BLaER1 treated with 17β-estradiol and CSF1 and Interleukin-3, amounts not matched to agents 10 nM and 100 nM (cell line): ENCODE data around the gene LRG1.

ENCODE experiments used
- H3K27ac ChIP-seq, 11 experiments: shearing (Covaris generic); formaldehyde crosslinking; 2 replicates each; pipeline ENCODE4 v1.8.1; 2022
- H3K27me3 ChIP-seq, 11 experiments: shearing (Covaris generic); formaldehyde crosslinking; 2 replicates each; pipeline ENCODE4 v1.8.1; 2022
- H3K36me3 ChIP-seq, 11 experiments: shearing (Covaris generic); formaldehyde crosslinking; 2 replicates each; pipeline ENCODE4 v1.8.1; 2022
- H3K4me1 ChIP-seq, 10 experiments: shearing (Covaris generic); formaldehyde crosslinking; 2 replicates each; pipeline ENCODE4 v1.8.1; 2022
- H3K4me2 ChIP-seq, 11 experiments: shearing (Covaris generic); formaldehyde crosslinking; 2 replicates each; pipeline ENCODE4 v1.8.1; 2022
- H3K4me3 ChIP-seq, 10 experiments: shearing (Covaris generic); formaldehyde crosslinking; 2 replicates each; pipeline ENCODE4 v1.8.1; 2022
- H3K9ac ChIP-seq, 11 experiments: shearing (Covaris generic); formaldehyde crosslinking; 2 replicates each; pipeline ENCODE4 v1.8.1; 2022
- H3K9me3 ChIP-seq, 11 experiments: shearing (Covaris generic); formaldehyde crosslinking; replicated peaks in 1 of 11; 2 replicates each; pipeline ENCODE4 v1.8.1; 2022
- H4K20me1 ChIP-seq, 11 experiments: shearing (Covaris generic); formaldehyde crosslinking; 2 replicates each; pipeline ENCODE4 v1.8.1; 2022
- Cebpa-rat ChIP-seq, 11 experiments: shearing (Covaris generic); IDR thresholded peaks; 2 replicates each; pipeline ENCODE4 v1.8.1; 2022

LRG1 gene

DNA sequence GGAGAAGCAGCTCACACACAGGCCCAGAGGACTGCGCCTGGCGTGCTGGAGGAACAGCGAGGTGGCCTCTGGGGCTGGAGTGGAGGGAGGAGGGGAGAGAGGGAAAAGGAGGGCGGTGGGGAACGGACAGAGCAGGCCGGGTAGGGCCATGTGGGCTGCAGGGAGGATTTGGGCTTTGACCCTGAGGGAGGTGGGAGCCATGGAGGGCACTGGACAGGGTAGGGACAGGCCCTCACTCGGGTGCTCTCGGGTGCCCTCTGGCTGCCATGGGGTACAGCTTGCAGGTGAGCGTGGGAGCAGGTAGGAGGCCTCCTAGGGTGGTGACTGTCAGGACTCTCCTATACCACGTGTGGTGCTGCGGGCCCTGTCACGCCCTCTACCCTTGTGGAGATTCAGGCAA is 44.4 kb downstream of the LRG1 start:
- TF ChIP-seq Cebpa-rat (IDR thresholded peaks at IDR 0.05) = no peak
- Histone ChIP-seq H3K36me3 (peaks cover 73 to 94% (median 87%) of the 10 kb centered on the region in 11 experiments), H3K4me3 (no peak overlapping the region)

DNA sequence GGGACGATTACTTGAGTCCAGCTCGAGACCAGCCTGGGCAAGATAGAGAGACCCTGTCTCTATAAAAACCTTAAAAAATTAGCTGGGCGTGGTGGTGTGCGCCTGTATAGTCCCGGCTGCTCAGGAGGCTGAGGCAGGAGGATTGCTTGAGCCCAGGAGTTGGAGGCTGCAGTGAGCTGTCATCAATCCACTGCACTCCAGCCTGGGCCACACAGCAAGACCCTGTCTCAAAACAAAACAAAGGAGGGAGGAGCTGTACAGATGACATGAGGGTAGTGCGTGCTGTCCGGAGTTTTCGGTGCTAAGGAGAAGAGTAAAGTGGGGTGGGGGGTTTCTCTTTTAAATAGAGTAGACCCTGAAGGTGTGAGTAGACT is 45.2 kb downstream of the LRG1 start:
- Histone ChIP-seq H3K27ac (no peak overlapping the region), H3K4me3 (no peak overlapping the region), H3K4me2 (no peak overlapping the region), H3K9ac (no peak overlapping the region), H3K36me3 (peaks cover 75 to 94% (median 89%) of the 10 kb centered on the region in 11 experiments), H4K20me1 (peaks cover 0 to 32% (median 5%) of the 10 kb centered on the region in 11 experiments; a peak in 7 of 22 replicates), H3K4me1 (no peaks in the 10 kb centered on the region), H3K27me3 (no peaks in the 10 kb centered on the region), H3K9me3 (no peaks in the 10 kb centered on the region; a peak in 2 of 22 replicates)
- no peak for TF ChIP-seq Cebpa-rat (IDR thresholded peaks at IDR 0.05)

More for the DNA sequence above, 44.4 kb downstream of the LRG1 start:
- H3K4me1 ChIP-seq = no peaks in the 10 kb centered on the region; a peak in 1 of 20 replicates
- H3K9ac ChIP-seq = no peak overlapping the region
- H3K4me2 ChIP-seq = no peak overlapping the region
- no peaks in the 10 kb centered on the region; a peak in 2 of 22 replicates for H3K9me3 ChIP-seq
- no peak overlapping the region for H3K27ac ChIP-seq
- peaks cover 0 to 39% (median 5%) of the 10 kb centered on the region in 11 experiments; a peak in 7 of 22 replicates for H4K20me1 ChIP-seq
- no peaks in the 10 kb centered on the region for H3K27me3 ChIP-seq

DNA sequence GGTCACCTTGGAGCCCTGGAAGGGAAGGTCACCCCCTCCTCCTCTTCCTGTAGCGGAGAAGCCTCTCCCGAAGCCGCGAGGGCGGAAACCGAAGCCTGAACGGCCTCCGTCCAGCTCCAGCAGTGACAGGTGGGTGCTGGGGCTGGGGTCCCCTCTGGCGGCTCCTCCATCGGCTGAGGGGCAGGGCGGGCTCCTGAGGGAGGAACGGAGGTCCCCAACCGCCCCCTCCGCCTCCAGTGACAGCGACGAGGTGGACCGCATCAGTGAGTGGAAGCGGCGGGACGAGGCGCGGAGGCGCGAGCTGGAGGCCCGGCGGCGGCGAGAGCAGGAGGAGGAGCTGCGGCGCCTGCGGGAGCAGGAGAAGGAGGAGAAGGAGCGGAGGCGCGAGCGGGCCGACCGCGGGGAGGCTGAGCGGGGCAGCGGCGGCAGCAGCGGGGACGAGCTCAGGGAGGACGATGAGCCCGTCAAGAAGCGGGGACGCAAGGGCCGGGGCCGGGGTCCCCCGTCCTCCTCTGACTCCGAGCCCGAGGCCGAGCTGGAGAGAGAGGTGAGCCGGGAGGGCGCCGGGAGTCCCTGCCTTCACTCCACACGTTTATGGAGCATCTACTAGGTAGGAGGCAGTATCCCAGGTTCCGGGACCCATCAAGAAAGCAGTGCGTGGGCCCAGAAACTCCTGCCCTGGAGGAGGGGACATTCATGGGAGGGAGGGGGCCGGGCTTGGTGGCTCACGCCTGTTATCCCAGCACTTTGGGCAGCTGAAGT is 45.7 kb downstream of the LRG1 start:
- Histone ChIP-seq H3K36me3 (peaks cover 81 to 98% (median 94%) of the 10 kb centered on the region in 11 experiments), H3K4me3 (no peak overlapping the region)

DNA sequence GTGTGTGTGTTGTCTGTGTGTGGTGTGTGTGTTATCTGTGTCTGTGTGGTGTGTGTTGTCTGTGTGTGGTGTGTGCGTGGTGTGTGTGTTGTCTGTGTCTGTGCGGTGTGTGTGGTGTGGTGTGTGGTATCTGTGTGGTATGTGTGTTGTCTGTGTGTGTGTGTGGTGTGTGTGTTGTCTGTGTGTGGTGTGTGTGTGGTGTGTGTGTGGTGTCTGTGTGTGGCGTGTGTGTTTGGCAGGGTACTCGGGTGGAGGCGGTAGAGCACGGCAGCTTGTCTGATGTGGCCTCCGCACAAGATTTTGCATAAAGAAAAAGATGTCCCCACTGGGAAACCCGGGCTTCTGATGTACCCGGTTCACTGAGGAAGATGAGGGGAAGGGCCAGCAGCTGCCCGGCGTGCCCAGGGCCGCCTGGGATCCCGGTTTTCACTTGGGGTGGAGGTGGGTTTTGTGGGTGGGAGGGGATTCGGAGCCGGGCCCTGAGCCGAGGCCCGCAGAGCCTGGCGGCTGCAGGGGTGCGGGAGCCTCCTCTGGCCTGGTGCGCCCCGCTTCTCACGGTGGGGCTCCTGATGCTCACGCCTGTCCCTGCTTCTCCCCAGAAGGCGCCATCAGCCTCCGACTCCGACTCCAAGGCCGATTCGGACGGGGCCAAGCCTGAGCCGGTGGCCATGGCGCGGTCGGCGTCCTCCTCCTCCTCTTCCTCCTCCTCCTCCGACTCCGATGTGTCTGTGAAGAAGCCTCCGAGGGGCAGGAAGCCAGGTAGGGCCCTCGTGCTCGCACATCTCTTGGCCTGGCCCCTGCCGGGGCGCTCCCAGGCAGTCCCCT is 46.5 kb downstream of the LRG1 start:
- Histone ChIP-seq H4K20me1 (peaks cover 0 to 32% (median 5%) of the 10 kb centered on the region in 11 experiments; a peak in 7 of 22 replicates), H3K36me3 (peaks cover 84 to 98% (median 96%) of the 10 kb centered on the region in 11 experiments), H3K4me3 (no peak overlapping the region)

More for the DNA sequence above, 45.7 kb downstream of the LRG1 start:
- Histone ChIP-seq H3K4me2 (no peak overlapping the region), H3K9ac (no peak overlapping the region), H3K27me3 (no peaks in the 10 kb centered on the region), H4K20me1 (peaks cover 0 to 32% (median 5%) of the 10 kb centered on the region in 11 experiments; a peak in 7 of 22 replicates), H3K4me1 (no peaks in the 10 kb centered on the region), H3K27ac (no peak overlapping the region), H3K9me3 (no peaks in the 10 kb centered on the region; a peak in 2 of 22 replicates)
- no peak for TF ChIP-seq Cebpa-rat (IDR thresholded peaks at IDR 0.05)

DNA sequence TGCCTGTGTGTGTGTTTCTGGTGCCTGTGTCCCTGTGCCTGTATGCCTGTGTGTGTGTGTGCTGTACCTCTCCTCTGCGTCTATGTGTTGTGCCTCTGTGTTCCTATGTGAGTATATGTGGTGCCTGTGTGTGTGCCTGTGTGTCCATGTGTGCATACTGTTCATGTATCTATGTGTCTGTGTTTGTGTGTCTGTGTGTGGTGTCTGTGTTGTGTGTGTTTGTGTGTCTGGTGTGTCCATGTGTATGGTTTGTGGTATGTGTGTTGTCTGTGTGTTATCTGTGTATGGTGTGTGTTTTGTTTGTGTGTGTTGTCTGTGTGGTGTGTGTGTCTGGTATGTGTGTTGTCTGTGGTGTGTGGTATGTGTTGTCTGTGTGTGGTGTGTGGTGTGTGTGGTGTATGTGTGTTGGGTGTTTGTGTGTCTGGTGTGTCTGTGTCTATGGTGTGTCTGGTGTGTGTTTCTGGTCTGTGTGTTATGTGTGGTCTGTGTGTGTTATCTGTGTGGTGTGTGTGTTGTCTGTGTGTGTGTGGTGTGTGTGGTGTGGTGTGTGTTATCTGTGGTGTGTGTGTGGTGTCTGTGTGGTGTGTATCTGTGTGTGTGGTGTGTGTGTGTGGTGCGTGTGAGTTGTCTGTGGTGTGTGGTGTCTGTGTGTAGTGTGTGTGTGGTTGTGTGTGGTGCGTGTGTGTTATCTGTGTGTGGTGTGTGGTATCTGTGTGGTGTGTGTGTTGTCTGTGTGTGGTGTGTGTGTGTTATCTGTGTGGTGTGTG is 47.3 kb downstream of the LRG1 start:
- TF ChIP-seq Cebpa-rat (IDR thresholded peaks at IDR 0.05) = no peak

More for the DNA sequence above, 46.5 kb downstream of the LRG1 start:
- no peak overlapping the region for H3K4me2 ChIP-seq
- H3K9ac ChIP-seq = no peak overlapping the region
- no peak for TF ChIP-seq Cebpa-rat (IDR thresholded peaks at IDR 0.05)
- no peaks in the 10 kb centered on the region; a peak in 2 of 22 replicates for H3K9me3 ChIP-seq
- no peaks in the 10 kb centered on the region for H3K4me1 ChIP-seq
- no peak overlapping the region for H3K27ac ChIP-seq
- no peaks in the 10 kb centered on the region for H3K27me3 ChIP-seq

DNA sequence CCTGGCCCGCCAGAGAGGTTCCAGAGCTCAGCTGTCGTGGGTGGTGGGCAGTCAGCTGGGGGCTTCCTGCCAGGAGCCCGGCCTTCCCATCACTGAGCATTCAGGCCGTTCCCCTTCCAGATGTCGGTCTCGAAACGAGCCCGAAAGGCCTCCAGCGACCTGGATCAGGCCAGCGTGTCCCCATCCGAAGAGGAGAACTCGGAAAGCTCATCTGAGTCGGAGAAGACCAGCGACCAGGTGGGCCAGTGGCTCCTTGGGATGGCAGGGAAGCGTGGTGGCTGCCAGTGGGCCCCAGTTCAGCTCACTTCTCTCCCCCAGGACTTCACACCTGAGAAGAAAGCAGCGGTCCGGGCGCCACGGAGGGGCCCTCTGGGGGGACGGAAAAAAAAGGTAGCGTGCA is 48.4 kb downstream of the LRG1 start:
- Histone ChIP-seq H3K9me3 (no peaks in the 10 kb centered on the region; a peak in 2 of 22 replicates), H4K20me1 (peaks cover 0 to 28% (median 5%) of the 10 kb centered on the region in 11 experiments; a peak in 7 of 22 replicates), H3K27me3 (no peaks in the 10 kb centered on the region), H3K9ac (no peak overlapping the region), H3K4me1 (no peaks in the 10 kb centered on the region), H3K4me2 (no peak overlapping the region), H3K36me3 (peaks cover 78 to 98% (median 90%) of the 10 kb centered on the region in 11 experiments), H3K4me3 (no peak overlapping the region), H3K27ac (no peak overlapping the region)
- TF ChIP-seq Cebpa-rat (IDR thresholded peaks at IDR 0.05) = no peak

More for the DNA sequence above, 47.3 kb downstream of the LRG1 start:
- Histone ChIP-seq H3K4me1 (no peaks in the 10 kb centered on the region), H3K36me3 (peaks cover 81 to 98% (median 93%) of the 10 kb centered on the region in 11 experiments), H3K4me2 (no peak overlapping the region), H3K27ac (no peak overlapping the region), H3K27me3 (no peaks in the 10 kb centered on the region), H4K20me1 (peaks cover 0 to 32% (median 5%) of the 10 kb centered on the region in 11 experiments; a peak in 7 of 22 replicates), H3K9me3 (no peaks in the 10 kb centered on the region; a peak in 2 of 22 replicates), H3K4me3 (no peak overlapping the region), H3K9ac (no peak overlapping the region)

DNA sequence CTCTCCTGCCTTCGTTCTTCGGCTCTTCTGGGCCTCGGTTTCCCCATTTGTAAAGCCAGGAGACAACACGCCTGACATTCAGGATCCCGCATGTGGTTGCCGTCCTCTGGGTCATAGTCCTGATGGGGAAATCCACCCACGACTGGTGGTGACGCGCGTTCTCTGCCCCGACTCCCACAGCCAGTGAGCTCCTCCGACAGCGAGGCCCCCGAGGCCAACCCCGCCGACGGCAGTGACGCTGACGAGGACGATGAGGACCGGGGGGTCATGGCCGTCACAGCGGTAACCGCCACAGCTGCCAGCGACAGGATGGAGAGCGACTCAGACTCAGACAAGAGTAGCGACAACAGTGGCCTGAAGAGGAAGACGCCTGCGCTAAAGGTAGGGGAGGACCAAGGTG is 51.3 kb downstream of the LRG1 start:
- Histone ChIP-seq H3K36me3 (peaks cover 70 to 94% (median 80%) of the 10 kb centered on the region in 11 experiments), H3K9me3 (no peaks in the 10 kb centered on the region; a peak in 2 of 22 replicates), H3K4me2 (no peak overlapping the region), H4K20me1 (peaks cover 0 to 11% (median 0%) of the 10 kb centered on the region in 11 experiments; a peak in 5 of 22 replicates), H3K27ac (no peak overlapping the region), H3K4me3 (no peak overlapping the region), H3K27me3 (no peaks in the 10 kb centered on the region), H3K9ac (no peak overlapping the region), H3K4me1 (no peaks in the 10 kb centered on the region)
- no peak for TF ChIP-seq Cebpa-rat (IDR thresholded peaks at IDR 0.05)

DNA sequence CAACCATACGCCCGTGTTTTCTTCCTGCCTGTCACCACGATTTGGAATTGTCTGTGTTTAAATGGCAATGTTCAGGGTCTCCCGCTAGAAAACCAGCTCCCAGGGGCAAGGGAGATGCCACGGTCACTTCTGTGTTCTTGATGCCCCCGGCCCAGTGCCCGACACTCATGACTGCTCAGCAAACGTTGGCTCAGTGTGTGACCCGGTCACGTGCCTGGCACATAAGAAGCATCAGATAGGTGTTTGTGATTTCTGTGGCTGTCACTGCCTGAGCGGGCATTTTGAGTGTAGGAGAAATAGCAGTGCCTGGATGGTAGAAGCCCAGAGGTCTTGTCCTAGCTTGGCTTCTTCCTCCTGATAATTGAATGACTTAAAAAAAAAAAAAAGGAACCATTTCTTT is 52.3 kb downstream of the LRG1 start:
- no peaks in the 10 kb centered on the region for H3K4me1 ChIP-seq
- H4K20me1 ChIP-seq = peaks cover 0 to 11% (median 0%) of the 10 kb centered on the region in 11 experiments; a peak in 5 of 22 replicates
- H3K36me3 ChIP-seq = peaks cover 70 to 94% (median 80%) of the 10 kb centered on the region in 11 experiments
- TF ChIP-seq Cebpa-rat (IDR thresholded peaks at IDR 0.05) = no peak
- H3K4me2 ChIP-seq = no peak overlapping the region
- H3K4me3 ChIP-seq = no peak overlapping the region
- H3K9me3 ChIP-seq = no peaks in the 10 kb centered on the region; a peak in 2 of 22 replicates
- no peak overlapping the region for H3K27ac ChIP-seq
- no peak overlapping the region for H3K9ac ChIP-seq
- H3K27me3 ChIP-seq = no peaks in the 10 kb centered on the region
